A673 (cell line): ENCODE results near the gene CCDC191.

Experiments
- CTCF ChIP-seq: fragments of 300-800, 200-600 bp; sonication (generic); conservative IDR thresholded peaks from 2 replicates; pipeline ENCODE4 v1.5.1; 2017; ENCODE audit warnings: low read depth, mild to moderate bottlenecking, antibody characterized with exemption, low read length, moderate library complexity, mixed read lengths
- EZH2 ChIP-seq: fragments of 200-600 bp; sonication (generic); IDR thresholded peaks from 2 replicates; pipeline ENCODE4 v1.6.1; 2017; ENCODE audit warnings: borderline replicate concordance, low read depth, mild to moderate bottlenecking, mixed read lengths, antibody characterized with exemption, low read length; ENCODE audit not compliant: poor library complexity, severe bottlenecking

GRCh38 chr3:114079761-114080160, 23.4 kb upstream of the CCDC191 start:
- TF ChIP-seq CTCF (no peak), EZH2 (no peak)
